Panc1 (cell line): ENCODE measurements around the gene THAP8. TPM values are rescaled to one million over a fixed set of nuclear protein-coding genes. Genes with fewer than 3 reads are reported as not detected.

ENCODE experiments used
- ATAC-seq: fragments of 200-7000 bp; cut with Tn5 transposase; 2 replicates; pipeline ENCODE4 v1.9.1; 2020; ENCODE audit warnings: mild to moderate bottlenecking, moderate library complexity
- BruUV-seq: library from RNA; stranded (reverse); fragments of 400-500 nt; replicated peaks from 2 replicates; lab custom pipeline; 2021; lab: Mats Ljungman, UMichigan
- CTCF ChIA-PET: fragments of 300-600 bp; sonication (Branson Sonifier 250); formaldehyde crosslinking; loops from one replicate; lab custom pipeline; 2022; ENCODE audit warnings: antibody characterized with exemption; lab: Charles Lee
- POLR2A ChIA-PET: fragments of 300-600 bp; sonication (Branson Sonifier 250); formaldehyde crosslinking; loops from one replicate; lab custom pipeline; 2022; ENCODE audit warnings: antibody characterized with exemption; lab: Charles Lee
- DNase-seq: peaks from one replicate; pipeline ENCODE4 v3.0.0-alpha.2; 2010; ENCODE audit warnings: low read depth, low spot score
- H3K27ac ChIP-seq: 2 replicates; pipeline ENCODE4 v1.5.1; 2011; ENCODE audit warnings: mild to moderate bottlenecking, low read length, inconsistent platforms
- H3K27me3 ChIP-seq: fragments of 200-500 bp; sonication (Bioruptor generic); 2 replicates; pipeline ENCODE4 v1.6.0; 2014; ENCODE audit warnings: low read length, inconsistent platforms; ENCODE audit not compliant: control insufficient read depth, insufficient read depth
- H3K36me3 ChIP-seq: fragments of 200-500 bp; sonication (Bioruptor generic); 2 replicates; pipeline ENCODE4 v1.5.1; 2014; ENCODE audit warnings: inconsistent platforms, mild to moderate bottlenecking, low read length, moderate library complexity; ENCODE audit not compliant: control insufficient read depth, insufficient read depth
- H3K4me1 ChIP-seq: 2 replicates; pipeline ENCODE4 v1.5.1; 2011; ENCODE audit warnings: inconsistent platforms, mild to moderate bottlenecking, low read length, moderate library complexity; ENCODE audit not compliant: control insufficient read depth, insufficient read depth
- H3K4me3 ChIP-seq, 2 experiments: 2 replicates each; pipeline ENCODE4 v1.5.1; 2011 to 2012; ENCODE audit warnings: low read depth in 2 of 2, low read length in 2 of 2, mild to moderate bottlenecking in 2 of 2, inconsistent platforms in 1 of 2, moderate library complexity in 1 of 2
- H3K9me3 ChIP-seq: fragments of 200-500 bp; sonication (Bioruptor generic); 2 replicates; pipeline ENCODE4 v1.5.1; 2014; ENCODE audit warnings: low read depth, mild to moderate bottlenecking, inconsistent platforms, low read length, moderate library complexity; ENCODE audit not compliant: control insufficient read depth, insufficient read depth
- CTCF ChIP-seq: fragments of 450-650 bp; IDR thresholded peaks from 2 replicates; pipeline ENCODE4 v1.5.1; 2017; ENCODE audit warnings: mild to moderate bottlenecking
- POLR2AphosphoS5 ChIP-seq: IDR thresholded peaks from 2 replicates; pipeline ENCODE4 v1.6.1; 2012; ENCODE audit warnings: mild to moderate bottlenecking, low read depth, low read length, moderate library complexity
- REST ChIP-seq, 2 experiments: IDR thresholded peaks; 2 replicates each; pipeline ENCODE4 v1.6.1; 2011 to 2012; ENCODE audit warnings: low read depth in 2 of 2, control low read depth in 1 of 2, low read length in 1 of 2, mild to moderate bottlenecking in 1 of 2, moderate library complexity in 1 of 2; ENCODE audit not compliant: insufficient read depth in 1 of 2
- SIN3A ChIP-seq: IDR thresholded peaks from 2 replicates; pipeline ENCODE4 v1.6.1; 2012; ENCODE audit warnings: low read depth, mild to moderate bottlenecking, low read length, moderate library complexity, borderline replicate concordance; ENCODE audit not compliant: insufficient read depth
- TCF7L2 ChIP-seq: IDR thresholded peaks from 2 replicates; pipeline ENCODE4 v1.6.1; 2011; ENCODE audit warnings: mild to moderate bottlenecking, low read depth, low read length, inconsistent platforms
- in situ Hi-C: cut with HindIII; loops from 2 replicates; pipeline ENCODE4 v1.10.0; 2016; ENCODE audit warnings: low sequenced_read_pairs, low pct_unique_long_range_greater_than_20kb
- intact Hi-C: fragments of 100-400 bp; cut with micrococcal nuclease; formaldehyde crosslinking; loops from one replicate; pipeline ENCODE4 v1.10.0; 2022; ENCODE audit not compliant: unreplicated experiment
- total RNA-seq: library from RNA; stranded (reverse); gene quantifications from one replicate; pipeline ENCODE4 v1.2.1, GENCODE V29; 2021; ENCODE audit not compliant: unreplicated experiment

Gene THAP8
- total RNA-seq, 1 experiment from 2014 or later = 9.6 TPM

- H3K36me3 ChIP-seq = no peaks in the 10 kb centered on the region
- no peaks in the 10 kb centered on the region for H3K27me3 ChIP-seq
- no peak for ATAC-seq
- in situ Hi-C loops (no loop called here), intact Hi-C loops (no loop called here)
- no peak for TF ChIP-seq POLR2AphosphoS5
- no peak for TF ChIP-seq REST (IDR thresholded peaks at IDR 0.05; ENCODE audit: insufficient read depth in 1 of 2, low read depth in 2 of 2, low read length in 1 of 2)
- TF ChIP-seq CTCF = no peak
- TF ChIP-seq SIN3A = no peak
- TF ChIP-seq TCF7L2 = no peak
- ChIA-PET CTCF (no interaction called here), POLR2A (no interaction called here)
- DNase-seq = no peak
- no TSS peak for BruUV-seq
- H3K9me3 ChIP-seq = no peaks in the 10 kb centered on the region
- no peak overlapping the region for H3K27ac ChIP-seq
- H3K4me1 ChIP-seq = no peaks in the 10 kb centered on the region
- H3K4me3 ChIP-seq = no peak overlapping the region
Observed at GRCh38 chr19:36026091-36026876, 27.8 kb downstream of the THAP8 start.

- intact Hi-C loops = no loop called here
Observed at GRCh38 chr19:36025541-36025940, 28.5 kb downstream of the THAP8 start.

More at GRCh38 chr19:36025541-36025940, 28.5 kb downstream of the THAP8 start:
- Histone ChIP-seq H3K27me3 (no peaks in the 10 kb centered on the region), H3K4me3 (no peak overlapping the region), H3K27ac (no peak overlapping the region), H3K36me3 (no peaks in the 10 kb centered on the region), H3K9me3 (no peaks in the 10 kb centered on the region), H3K4me1 (no peaks in the 10 kb centered on the region)
- ChIA-PET CTCF (no interaction called here), POLR2A (no interaction called here)
- in situ Hi-C loops = no loop called here
- DNase-seq (no peak), ATAC-seq (no peak)
- no peak for TF ChIP-seq REST (IDR thresholded peaks at IDR 0.05; ENCODE audit: insufficient read depth in 1 of 2, low read depth in 2 of 2, low read length in 1 of 2)
- no peak for TF ChIP-seq SIN3A
- TF ChIP-seq TCF7L2 = no peak
- TF ChIP-seq POLR2AphosphoS5 = no peak
- no peak for TF ChIP-seq CTCF
- BruUV-seq = no TSS peak
